Naive B cell (primary cell): ENCODE results near the gene TMED5. TPM values are rescaled to one million over a fixed set of nuclear protein-coding genes. Genes with fewer than 3 reads are reported as not detected.

ENCODE experiments used
- ATAC-seq, 2 donors: fragments of 150-1000 bp; cut with Tn5 transposase; 2 replicates each; pipeline ENCODE4 v1.10.0; 2021; ENCODE audit warnings: low read depth in 2 of 2, mild to moderate bottlenecking in 2 of 2, moderate library complexity in 2 of 2
- DNase-seq: peaks from one replicate; pipeline ENCODE4 v3.0.0; 2022
- H3K27ac Mint-ChIP-seq, 6 donors: one replicate each; pipeline ENCODE4 v1.8.0; 2020 to 2022; ENCODE audit warnings: mild to moderate bottlenecking in 6 of 6, mixed read lengths in 6 of 6, moderate library complexity in 5 of 6, inconsistent platforms in 2 of 6
- H3K27me3 Mint-ChIP-seq, 3 donors: one replicate each; pipeline ENCODE4 v1.8.0; 2021 to 2022; ENCODE audit warnings: mixed read lengths in 3 of 3, mild to moderate bottlenecking in 1 of 3
- H3K36me3 Mint-ChIP-seq, 2 donors: one replicate each; pipeline ENCODE4 v1.8.0; 2020 to 2022; ENCODE audit warnings: mixed read lengths in 2 of 2, inconsistent platforms in 1 of 2, mild to moderate bottlenecking in 1 of 2
- H3K4me1 Mint-ChIP-seq, 3 donors: one replicate each; pipeline ENCODE4 v1.8.0; 2020 to 2022; ENCODE audit warnings: mixed read lengths in 3 of 3, inconsistent platforms in 1 of 3, mild to moderate bottlenecking in 1 of 3, moderate library complexity in 1 of 3
- H3K4me3 Mint-ChIP-seq, 8 donors: one replicate each; pipeline ENCODE4 v1.8.0; 2020 to 2022; ENCODE audit warnings: mild to moderate bottlenecking in 8 of 8, mixed read lengths in 8 of 8, moderate library complexity in 8 of 8, inconsistent platforms in 2 of 8
- H3K9me3 Mint-ChIP-seq, 7 donors: one replicate each; pipeline ENCODE4 v1.8.0; 2020 to 2022; ENCODE audit warnings: mixed read lengths in 7 of 7, mild to moderate bottlenecking in 5 of 7, inconsistent platforms in 2 of 7, moderate library complexity in 1 of 7
- polyA plus RNA-seq, 6 donors: library from polyadenylated mRNA; unstranded; fragments of 300-500 nt; fragmentation: Illumina TruSeq; gene quantifications; one replicate each; pipeline ENCODE4 v1.2.3, GENCODE V29; 2021; ENCODE audit warnings: low read depth in 6 of 6

TMED5 gene
- polyA plus RNA-seq, 6 donors from 2014 or later: 18.1 to 25.9 (median 22.8) TPM

DNA sequence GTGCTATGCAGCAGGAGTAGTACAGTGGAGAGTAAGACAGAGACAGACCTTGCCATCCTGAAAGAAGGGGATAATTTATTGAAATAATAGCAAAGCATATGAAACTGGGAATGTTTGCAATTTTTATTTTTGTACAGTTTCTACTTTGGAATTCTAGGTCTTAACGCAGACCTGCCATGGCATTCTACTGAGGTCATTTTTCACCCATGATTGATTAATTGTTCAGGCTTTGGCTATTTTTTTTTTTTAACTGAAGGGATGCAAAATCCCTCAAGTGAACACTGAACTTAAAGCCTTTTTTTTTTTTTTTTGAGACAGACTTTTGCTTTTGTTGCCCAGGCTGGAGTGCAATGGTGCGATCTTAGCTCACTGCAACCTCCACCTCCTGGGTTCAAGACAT lies 74.0 kb downstream of the TMED5 start:
- no peak for ATAC-seq
- Mint-ChIP-seq H3K27ac (peak overlapping the region in 1 of 6 donors; percentile 26), H3K36me3 (peaks cover 25 to 28% of the 10 kb centered on the region in 2 donors), H3K9me3 (peaks cover 0 to 25% (median 16%) of the 10 kb centered on the region in 7 donors), H3K4me1 (peaks cover 32 to 40% (median 36%) of the 10 kb centered on the region in 3 donors), H3K4me3 (no peak overlapping the region), H3K27me3 (no peaks in the 10 kb centered on the region)
- no peak for DNase-seq

DNA sequence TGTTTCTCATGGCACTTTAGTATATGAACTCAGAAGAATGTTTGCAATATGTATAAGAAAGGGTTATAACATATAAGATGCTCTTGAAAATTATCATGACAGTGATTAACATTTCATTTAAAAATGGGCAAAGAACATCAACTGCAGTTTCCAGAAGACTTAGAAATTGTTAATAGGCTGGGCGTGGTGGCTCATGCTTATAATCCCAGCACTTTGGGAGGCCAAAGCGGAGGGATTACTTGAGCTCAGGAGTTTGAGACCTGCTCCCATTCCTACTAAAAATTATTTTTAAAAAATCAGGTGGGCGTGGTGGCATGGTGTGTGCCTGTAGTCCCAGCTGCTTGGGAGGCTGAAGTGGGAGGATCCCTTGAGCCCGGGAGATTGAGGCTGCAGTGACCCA lies 78.1 kb downstream of the TMED5 start:
- Mint-ChIP-seq H3K4me1 (peaks cover 47 to 68% (median 62%) of the 10 kb centered on the region in 3 donors), H3K4me3 (peak overlapping the region in 1 of 8 donors; percentile 56), H3K27me3 (no peaks in the 10 kb centered on the region), H3K9me3 (peaks cover 0 to 10% (median 4%) of the 10 kb centered on the region in 7 donors), H3K36me3 (peaks cover 14 to 16% of the 10 kb centered on the region in 2 donors), H3K27ac (peak overlapping the region in 2 of 6 donors; percentile 21 to 87)
- no peak for ATAC-seq
- DNase-seq: no peak

Other genes with a start within 250 kb of the TMED5 start
- gene DIPK1A, start 219.0 kb downstream of the TMED5 start, polyA plus RNA-seq: 10 to 100 TPM; 26.0 to 57.3 (median 32.4) TPM
- gene MTF2, start 101.1 kb downstream of the TMED5 start, polyA plus RNA-seq: 100 to 1,000 TPM in 3 of 6 donors, 10 to 100 TPM in 3; 83.6 to 146 (median 97.7) TPM
- 10 to 100 TPM in 1 of 6 donors, 1 to 10 TPM in 5; 4.9 to 14.0 (median 6.3) TPM for gene CCDC18, start 311 bp upstream of the TMED5 start, polyA plus RNA-seq
- 10 to 100 TPM; 53.3 to 72.2 (median 59.3) TPM for gene DR1, start 165.5 kb upstream of the TMED5 start, polyA plus RNA-seq